Panc1 (cell line): ENCODE results near the gene GMFB.

Experiments
- CTCF ChIP-seq: fragments of 450-650 bp; IDR thresholded peaks from 2 replicates; pipeline ENCODE4 v1.5.1; 2017; ENCODE audit warnings: mild to moderate bottlenecking
- POLR2AphosphoS5 ChIP-seq: IDR thresholded peaks from 2 replicates; pipeline ENCODE4 v1.6.1; 2012; ENCODE audit warnings: mild to moderate bottlenecking, low read depth, low read length, moderate library complexity
- REST ChIP-seq, 2 experiments: IDR thresholded peaks; 2 replicates each; pipeline ENCODE4 v1.6.1; 2011 to 2012; ENCODE audit warnings: low read depth in 2 of 2, control low read depth in 1 of 2, low read length in 1 of 2, mild to moderate bottlenecking in 1 of 2, moderate library complexity in 1 of 2; ENCODE audit not compliant: insufficient read depth in 1 of 2
- SIN3A ChIP-seq: IDR thresholded peaks from 2 replicates; pipeline ENCODE4 v1.6.1; 2012; ENCODE audit warnings: low read depth, mild to moderate bottlenecking, low read length, moderate library complexity, borderline replicate concordance; ENCODE audit not compliant: insufficient read depth

GRCh38 chr14:54538055-54538454, 49.3 kb upstream of the GMFB start:
- TF ChIP-seq CTCF (no peak), POLR2AphosphoS5 (no peak), REST (IDR thresholded peaks at IDR 0.05; ENCODE audit: insufficient read depth in 1 of 2, low read depth in 2 of 2, low read length in 1 of 2) (no peak), SIN3A (no peak)
